Measurements from ENCODE around the gene CGB1. TPM values are rescaled to one million over a fixed set of nuclear protein-coding genes. Genes with fewer than 3 reads are reported as not detected.
"Not testable (repeated sequence)": the region's sequence is repeated elsewhere in the genome, so short reads cannot be mapped to it uniquely, and the experiment has no call there.

The CGB1 gene
- polyA plus RNA-seq, 2 of the 4 experiments (the other 2 are of a cell fraction) = 0.13 TPM; not detected in 1

DNA sequence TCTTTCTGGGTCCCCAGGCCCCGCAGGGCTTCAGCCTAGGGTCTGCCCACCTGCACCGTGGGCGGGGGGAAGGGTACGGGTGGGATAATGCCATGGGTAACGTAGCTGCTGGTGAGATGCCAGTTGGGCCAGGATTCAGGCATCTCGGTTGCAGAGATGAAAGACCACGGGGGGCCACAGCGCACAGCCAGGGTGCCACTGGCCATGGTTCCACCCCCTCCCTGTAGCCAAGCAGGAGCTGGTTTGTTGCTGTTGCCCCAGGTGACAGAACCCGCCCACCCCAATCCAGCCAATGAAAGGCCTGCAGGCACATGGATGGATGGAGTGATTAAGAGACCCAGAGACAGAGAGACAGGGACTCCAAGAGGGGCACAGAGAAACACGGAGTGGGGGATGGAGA is 21.9 kb upstream of the CGB1 start:
- no peak overlapping the region for H3K4me3 ChIP-seq
- DNase-seq (ENCODE audit: low read depth in 1 of 2, low spot score in 1 of 2) (peak in 1 of 2 experiments; percentile 56), FAIRE-seq (no peak), ATAC-seq (peak in 1 of 2 experiments; percentile 39; a peak in 3 of 6 replicates)
- H3K9me3 ChIP-seq = no peaks in the 10 kb centered on the region
- no peak overlapping the region for H3K4me2 ChIP-seq
- TF ChIP-seq MYC (IDR thresholded peaks at IDR 0.05; ENCODE audit: borderline replicate concordance, low read length) (no peak), MAFK (IDR thresholded peaks at IDR 0.05; ENCODE audit: partially characterized antibody) (no peak), CBX8 (IDR thresholded peaks at IDR 0.05) (no peak), TFCP2L1 (CRISPR knock-in tag; IDR thresholded peaks at IDR 0.05) (no peak), HOXB5 (CRISPR knock-in tag; IDR thresholded peaks at IDR 0.05) (no peak), USF2 (IDR thresholded peaks at IDR 0.05) (no peak), CTCF (IDR thresholded peaks at IDR 0.05) (no peak), RNF2 (IDR thresholded peaks at IDR 0.05; ENCODE audit: borderline replicate concordance, low read depth) (no peak), HDAC2 (IDR thresholded peaks at IDR 0.05) (no peak), CHD4 (IDR thresholded peaks at IDR 0.05; ENCODE audit: borderline replicate concordance) (no peak), ESRRA (IDR thresholded peaks at IDR 0.05; ENCODE audit: borderline replicate concordance, low read length) (no peak), POLR2AphosphoS2 (conservative IDR thresholded peaks at IDR 0.05; ENCODE audit: low read length) (no peak), RARB (CRISPR knock-in tag; IDR thresholded peaks at IDR 0.05) (no peak), FOSL2 (IDR thresholded peaks at IDR 0.05) (no peak), FOSL2 (CRISPR knock-in tag; IDR thresholded peaks at IDR 0.05) (no peak), JUNB (IDR thresholded peaks at IDR 0.05) (no peak), KDM1A (IDR thresholded peaks at IDR 0.05; ENCODE audit: low read depth) (no peak), EHMT2 (IDR thresholded peaks at IDR 0.05; ENCODE audit: low read depth) (no peak), ATOH8 (CRISPR knock-in tag; IDR thresholded peaks at IDR 0.05; ENCODE audit: low read depth) (no peak), ZC3H11A (IDR thresholded peaks at IDR 0.05) (no peak), NFE2L2 (conservative IDR thresholded peaks at IDR 0.05; ENCODE audit: low read length) (no peak)
- H3K4me1 ChIP-seq = peaks cover 11% of the 10 kb centered on the region
- 81% methylated on average over 10 of the region's 10 CpGs for WGBS (ENCODE audit: missing lambda C conversion rate)
- ChIA-PET CTCF (interaction anchor here (1.0 to 7.3 kb wide), 7 partner anchors 14 to 150 kb away, joined by 3 to 96 read pairs (median 5); partner anchors contain the start of genes GYS1, KCNA7 and RUVBL2), POLR2A (interaction anchor here (1.5 kb wide), 1 partner anchor 39 kb away, joined by 4 read pairs; no protein-coding TSS in a partner anchor)
- H3K27ac ChIP-seq = no peak overlapping the region

DNA sequence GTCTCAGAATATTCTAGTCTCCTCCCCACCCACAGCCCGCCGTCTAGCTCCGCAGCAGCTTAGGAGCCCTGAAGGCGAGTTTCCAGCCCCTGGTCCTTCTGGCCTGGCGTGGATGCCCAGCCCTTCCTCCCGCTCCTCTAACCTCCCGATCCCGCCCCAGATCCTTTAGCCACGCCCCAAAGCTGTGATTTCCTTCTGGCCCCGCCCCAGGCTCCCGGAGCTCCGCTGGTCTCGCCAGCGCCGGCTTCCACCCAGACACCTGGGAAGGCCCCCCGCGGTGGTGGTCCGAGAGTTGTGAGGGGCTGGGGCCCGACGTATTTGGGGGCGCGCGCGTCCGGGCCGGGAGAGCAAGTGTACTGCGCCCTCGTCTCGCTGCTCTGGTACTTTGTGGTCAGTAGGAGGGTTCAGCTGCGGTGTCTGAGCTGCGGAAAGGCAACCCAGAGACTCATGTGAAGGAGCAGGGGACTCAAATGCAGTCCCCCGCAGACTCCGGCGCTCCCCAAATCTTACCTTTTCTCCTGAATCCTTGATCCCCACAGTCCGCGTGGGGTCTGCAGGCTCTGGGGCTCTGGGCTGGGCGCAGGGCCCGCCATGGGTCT is 21.0 kb upstream of the CGB1 start, which contains the start of gene CGB7:
TSS of gene CGB7 (minus strand) at position 114 of the 599 bp plus-strand sequence. CDS start 2,374 bp downstream, outside the sequence.
- H3K27ac ChIP-seq = peak within 1 kb of the TSS; percentile 64 to 87; a peak in 5 of 6 replicates
- peak within 1 kb of the TSS; percentile 85 for H3K4me2 ChIP-seq
- TF ChIP-seq RFX5 (IDR thresholded peaks at IDR 0.05) (no peak), CHD2 (IDR thresholded peaks at IDR 0.05; ENCODE audit: low read length, partially characterized antibody) (no peak), ATOH8 (CRISPR knock-in tag; IDR thresholded peaks at IDR 0.05; ENCODE audit: low read depth) (no peak), MAZ (IDR thresholded peaks at IDR 0.05; ENCODE audit: borderline replicate concordance, low read depth, low read length) (no peak), CBX2 (IDR thresholded peaks at IDR 0.05; ENCODE audit: borderline replicate concordance, low read depth) (no peak)
- TF ChIP-seq, protein P1, sequence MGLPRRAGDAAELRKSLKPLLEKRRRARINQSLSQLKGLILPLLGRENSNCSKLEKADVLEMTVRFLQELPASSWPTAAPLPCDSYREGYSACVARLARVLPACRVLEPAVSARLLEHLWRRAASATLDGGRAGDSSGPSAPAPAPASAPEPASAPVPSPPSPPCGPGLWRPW (IDR thresholded peaks at IDR 0.05) = no peak
- CTCF ChIA-PET = interaction anchor here (0.8 to 7.3 kb wide), 6 partner anchors 9 to 65 kb away, joined by 3 to 96 read pairs (median 16); partner anchors contain the start of genes GYS1, KCNA7 and RUVBL2
- POLR2A ChIA-PET = interaction anchor here (1.5 kb wide), 1 partner anchor 39 kb away, joined by 4 read pairs; no protein-coding TSS in a partner anchor
- peaks cover 11% of the 10 kb centered on the region for H3K4me1 ChIP-seq
- WGBS (ENCODE audit: missing lambda C conversion rate) = 53% methylated on average over 34 of the region's 38 CpGs
- peak within 1 kb of the TSS; percentile 54 for H3K4me3 ChIP-seq
- DNase-seq (ENCODE audit: low read depth in 1 of 2, low spot score in 1 of 2) = peak; percentile 57 to 77
- H3K9me3 ChIP-seq = no peaks in the 10 kb centered on the region
- no peak for FAIRE-seq
- ATAC-seq = peak; percentile 27 to 74; a peak in 3 of 6 replicates

GRCh38 chr19:49056902-49057596 is 20.4 kb upstream of the CGB1 start:
- not testable (repeated sequence) for DNase-seq (ENCODE audit: low read depth in 1 of 2, low spot score in 1 of 2); H3K9me3 ChIP-seq; FAIRE-seq
- Histone ChIP-seq H3K4me1 (peaks cover 11% of the 10 kb centered on the region), H3K27ac (peak overlapping the region; percentile 64 to 87; a peak in 5 of 6 replicates), H3K4me3 (peak overlapping the region; percentile 54), H3K4me2 (peak overlapping the region; percentile 85)
- 81% methylated on average over 34 of the region's 34 CpGs for WGBS (ENCODE audit: missing lambda C conversion rate)
- peak; percentile 4 to 6; a peak in 3 of 6 replicates for ATAC-seq
- CTCF ChIA-PET = interaction anchor here (0.6 to 7.3 kb wide), 16 partner anchors 8 to 80 kb away, joined by 3 to 96 read pairs (median 6); partner anchors contain the start of genes GYS1, KCNA7, NTF4 and RUVBL2
- POLR2A ChIA-PET = interaction anchor here (0.6 to 1.8 kb wide), 3 partner anchors 38 to 71 kb away, joined by 4 to 5 read pairs (median 4); no protein-coding TSS in a partner anchor
